ENCODE measurements around the gene SMS. TPM values are rescaled to one million over a fixed set of nuclear protein-coding genes. Genes with fewer than 3 reads are reported as not detected.

Gene SMS
- total RNA-seq, 1 donor from 2014 or later, result 96.5 TPM

GRCh38 chrX:21912220-21912619 lies 28.3 kb upstream of the SMS start:
- Mint-ChIP-seq H3K36me3 (ENCODE audit: unreplicated experiment) (no peaks in the 10 kb centered on the region), H3K4me3 (ENCODE audit: unreplicated experiment) (no peak overlapping the region), H3K4me1 (ENCODE audit: low read depth, unreplicated experiment) (no peaks in the 10 kb centered on the region), H3K27me3 (ENCODE audit: unreplicated experiment) (peaks cover 2% of the 10 kb centered on the region), H3K27ac (ENCODE audit: unreplicated experiment) (no peak overlapping the region), H3K9me3 (ENCODE audit: unreplicated experiment) (peaks cover 1% of the 10 kb centered on the region)
- no peak for TF ChIP-seq CTCF (IDR thresholded peaks at IDR 0.05; ENCODE audit: partially characterized antibody, unreplicated experiment)
- DNase-seq, result no peak

DNA sequence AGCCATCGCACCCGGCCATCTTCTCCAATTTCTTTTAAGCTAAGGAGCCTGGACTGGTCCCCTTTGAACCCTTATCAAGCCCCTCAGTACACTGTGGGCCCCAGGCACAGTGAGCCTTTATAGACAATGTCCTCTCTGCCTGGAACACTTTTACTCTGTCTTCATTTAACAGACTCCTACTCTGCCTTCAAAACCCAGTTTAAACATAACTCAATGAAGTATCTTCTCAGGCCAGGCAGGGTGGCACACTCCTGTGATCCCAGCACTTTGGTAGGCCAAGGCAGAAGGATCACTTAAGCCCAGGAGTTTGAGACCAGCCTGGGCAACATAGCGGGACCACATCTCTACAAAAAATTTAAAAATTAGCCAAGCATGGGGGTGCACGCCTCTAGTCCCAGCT lies 27.5 kb upstream of the SMS start:
- H3K9me3 Mint-ChIP-seq (ENCODE audit: unreplicated experiment), result peaks cover 1% of the 10 kb centered on the region
- peaks cover 2% of the 10 kb centered on the region for H3K27me3 Mint-ChIP-seq (ENCODE audit: unreplicated experiment)
- no peak for TF ChIP-seq CTCF (IDR thresholded peaks at IDR 0.05; ENCODE audit: partially characterized antibody, unreplicated experiment)
- DNase-seq, result no peak
- H3K4me3 Mint-ChIP-seq (ENCODE audit: unreplicated experiment), result no peak overlapping the region
- no peak overlapping the region for H3K27ac Mint-ChIP-seq (ENCODE audit: unreplicated experiment)
- no peaks in the 10 kb centered on the region for H3K4me1 Mint-ChIP-seq (ENCODE audit: low read depth, unreplicated experiment)
- no peaks in the 10 kb centered on the region for H3K36me3 Mint-ChIP-seq (ENCODE audit: unreplicated experiment)

DNA sequence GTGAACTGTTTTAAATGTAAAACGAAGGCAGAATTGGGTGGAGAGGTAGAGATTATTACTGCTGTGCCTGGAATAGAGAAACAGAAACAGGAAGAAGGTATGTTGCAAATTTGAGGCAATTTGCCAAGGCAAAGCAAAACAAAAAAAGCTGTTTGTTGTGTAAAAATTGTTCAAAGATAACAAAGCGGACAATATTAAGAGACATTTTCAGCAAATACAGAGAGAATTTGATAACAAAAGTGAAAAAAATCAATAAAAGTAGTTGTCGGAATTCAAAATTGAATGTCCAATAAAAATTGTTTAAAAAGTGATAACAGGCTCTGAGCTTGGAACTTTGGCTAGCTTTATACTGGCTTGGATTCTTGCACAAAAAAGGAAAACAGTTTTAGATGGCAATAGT lies 14.4 kb upstream of the SMS start:
- TF ChIP-seq CTCF (IDR thresholded peaks at IDR 0.05; ENCODE audit: partially characterized antibody, unreplicated experiment), result no peak
- Mint-ChIP-seq H3K4me1 (ENCODE audit: low read depth, unreplicated experiment) (no peaks in the 10 kb centered on the region), H3K36me3 (ENCODE audit: unreplicated experiment) (no peaks in the 10 kb centered on the region), H3K4me3 (ENCODE audit: unreplicated experiment) (no peak overlapping the region), H3K27me3 (ENCODE audit: unreplicated experiment) (peaks cover 1% of the 10 kb centered on the region), H3K27ac (ENCODE audit: unreplicated experiment) (no peak overlapping the region), H3K9me3 (ENCODE audit: unreplicated experiment) (no peaks in the 10 kb centered on the region)
- DNase-seq, result no peak

DNA sequence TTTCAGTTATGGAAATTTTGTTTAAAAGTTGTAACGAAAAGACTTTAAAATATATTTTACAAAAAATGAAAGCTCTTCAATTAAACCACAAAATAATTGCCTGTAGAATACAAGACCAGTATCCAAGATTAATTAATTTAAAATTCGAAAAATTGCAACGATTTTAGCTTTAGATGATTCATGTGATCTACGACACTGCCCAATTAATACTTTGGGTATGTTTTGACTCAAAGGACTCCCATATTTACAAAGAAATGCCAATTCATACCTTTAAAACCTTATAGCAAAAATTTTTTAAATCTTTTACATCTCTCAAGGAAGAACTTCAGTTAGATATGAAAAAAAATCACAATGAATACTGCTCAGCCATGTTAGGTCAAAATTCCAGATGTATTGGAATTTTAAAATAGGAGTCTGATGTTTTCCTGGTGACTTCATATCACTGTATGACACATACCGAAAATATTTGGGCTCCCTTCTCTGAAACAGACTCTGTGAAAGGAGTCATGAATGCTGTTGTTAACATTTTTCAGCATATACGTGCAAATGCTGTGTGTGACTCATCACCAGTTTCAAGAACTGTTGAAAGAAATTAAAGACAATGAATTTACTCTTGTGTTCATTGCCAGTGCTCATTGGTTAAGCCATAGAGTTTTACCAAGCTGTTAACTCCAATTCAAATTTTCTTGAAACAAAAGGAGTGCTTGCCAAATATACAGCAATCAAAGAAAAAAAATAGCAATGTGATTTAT lies 13.8 kb upstream of the SMS start:
- Mint-ChIP-seq H3K4me1 (ENCODE audit: low read depth, unreplicated experiment) (no peaks in the 10 kb centered on the region), H3K9me3 (ENCODE audit: unreplicated experiment) (no peaks in the 10 kb centered on the region), H3K27ac (ENCODE audit: unreplicated experiment) (no peak overlapping the region), H3K36me3 (ENCODE audit: unreplicated experiment) (no peaks in the 10 kb centered on the region), H3K4me3 (ENCODE audit: unreplicated experiment) (no peak overlapping the region), H3K27me3 (ENCODE audit: unreplicated experiment) (peaks cover 1% of the 10 kb centered on the region)
- no peak for DNase-seq
- no peak for TF ChIP-seq CTCF (IDR thresholded peaks at IDR 0.05; ENCODE audit: partially characterized antibody, unreplicated experiment)

DNA sequence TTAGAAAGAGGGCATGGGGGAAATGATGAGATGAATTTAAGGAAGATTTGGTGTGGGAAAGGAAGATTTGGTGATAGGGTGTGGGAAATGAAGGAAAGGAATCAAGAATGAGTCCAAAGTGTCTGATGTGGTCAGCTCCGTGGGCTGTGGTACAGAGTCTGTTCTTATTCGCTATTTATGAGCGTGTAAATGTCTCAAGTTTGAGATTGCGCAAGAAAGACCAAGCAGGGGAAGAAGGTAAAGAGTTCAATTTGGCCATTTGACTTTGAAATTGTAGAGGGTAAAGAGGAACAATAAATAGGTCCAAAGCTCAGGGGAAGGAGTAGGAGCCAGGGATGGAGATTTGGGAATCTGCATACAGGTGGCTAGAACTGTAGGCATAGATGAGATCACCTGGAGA lies 11.3 kb upstream of the SMS start:
- Mint-ChIP-seq H3K27me3 (ENCODE audit: unreplicated experiment) (peaks cover 1% of the 10 kb centered on the region), H3K9me3 (ENCODE audit: unreplicated experiment) (no peaks in the 10 kb centered on the region), H3K36me3 (ENCODE audit: unreplicated experiment) (no peaks in the 10 kb centered on the region), H3K27ac (ENCODE audit: unreplicated experiment) (no peak overlapping the region), H3K4me3 (ENCODE audit: unreplicated experiment) (no peak overlapping the region), H3K4me1 (ENCODE audit: low read depth, unreplicated experiment) (no peaks in the 10 kb centered on the region)
- no peak for TF ChIP-seq CTCF (IDR thresholded peaks at IDR 0.05; ENCODE audit: partially characterized antibody, unreplicated experiment)
- no peak for DNase-seq

All from glutamatergic neuron (in vitro differentiated cells).